Central memory CD8-positive, alpha-beta T cell (primary cell): ENCODE results near the gene RMC1.
"Not testable (repeated sequence)": the region's sequence is repeated elsewhere in the genome, so short reads cannot be mapped to it uniquely, and the experiment has no call there.

Experiments
- ATAC-seq: fragments of 150-1000 bp; cut with Tn5 transposase; replicated peaks from 2 replicates; pipeline ENCODE4 v1.10.0; 2022; ENCODE audit warnings: mild to moderate bottlenecking, moderate FRiP score, moderate number of reproducible peaks; ENCODE audit not compliant: poor library complexity, severe bottlenecking; ENCODE audit errors: extremely low read depth
- DNase-seq, 2 donors: peaks; one replicate each; pipeline ENCODE4 v3.0.0; 2021; ENCODE audit warnings: low spot score in 2 of 2
- H3K27ac Mint-ChIP-seq: one replicate; pipeline ENCODE4 v1.8.0; 2022; ENCODE audit warnings: low read depth, mild to moderate bottlenecking, moderate library complexity, mixed read lengths
- H3K27me3 Mint-ChIP-seq: one replicate; pipeline ENCODE4 v1.8.0; 2022; ENCODE audit warnings: mixed read lengths
- H3K36me3 Mint-ChIP-seq: one replicate; pipeline ENCODE4 v1.8.0; 2022; ENCODE audit warnings: mild to moderate bottlenecking, moderate library complexity, mixed read lengths; ENCODE audit not compliant: insufficient read depth
- H3K4me1 Mint-ChIP-seq: one replicate; pipeline ENCODE4 v1.8.0; 2022; ENCODE audit warnings: mixed read lengths
- H3K4me3 Mint-ChIP-seq: one replicate; pipeline ENCODE4 v1.8.0; 2022; ENCODE audit warnings: mild to moderate bottlenecking, moderate library complexity, mixed read lengths
- H3K9me3 Mint-ChIP-seq: one replicate; pipeline ENCODE4 v1.8.0; 2022; ENCODE audit warnings: mixed read lengths

The RMC1 gene

DNA sequence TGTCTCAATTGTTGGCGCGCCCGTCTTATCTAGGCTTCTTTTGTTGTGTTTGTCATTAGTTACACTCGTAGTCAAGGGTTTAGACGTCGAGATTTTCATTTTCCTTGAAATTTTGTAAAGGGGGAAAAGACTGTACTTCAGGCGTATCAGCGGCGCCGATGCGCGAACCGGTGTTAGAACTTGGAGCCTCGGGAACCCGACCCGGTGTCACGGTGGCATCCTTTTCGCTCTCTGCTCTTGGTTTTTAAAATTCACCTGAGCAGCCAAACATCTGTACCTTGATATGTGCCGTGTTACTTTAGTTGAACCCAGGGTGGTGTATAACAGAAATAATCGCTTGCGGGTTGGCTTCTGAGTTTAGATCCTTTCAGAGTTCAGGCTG, 643 bp downstream of the RMC1 start:
- ATAC-seq (no peak), DNase-seq (no peak)

DNA sequence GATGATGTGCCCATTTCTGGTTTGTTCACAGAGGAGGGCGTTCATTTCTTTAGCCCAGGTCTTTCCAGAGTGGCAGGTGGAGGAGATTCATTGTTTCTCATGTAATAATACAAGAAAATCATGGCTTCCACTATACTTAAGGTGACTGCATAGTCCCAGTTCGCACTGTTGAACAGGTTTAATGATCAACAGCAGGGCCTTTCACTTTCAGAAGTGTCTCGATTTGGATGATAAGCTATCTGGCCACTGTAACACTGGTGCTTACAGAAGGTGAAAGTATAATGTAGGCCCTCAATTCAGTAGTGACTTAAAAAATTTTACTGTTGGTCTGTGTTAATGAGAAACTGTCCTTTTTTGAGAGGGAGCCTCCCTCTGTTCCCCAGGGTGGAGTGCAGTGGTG, 1.4 kb downstream of the RMC1 start:
- Mint-ChIP-seq H3K4me3 (peak overlapping the region; percentile 95), H3K36me3 (peaks cover 48% of the 10 kb centered on the region), H3K27ac (no peak overlapping the region), H3K4me1 (peaks cover 50% of the 10 kb centered on the region), H3K9me3 (no peaks in the 10 kb centered on the region), H3K27me3 (no peaks in the 10 kb centered on the region)
- ATAC-seq (peak; percentile 20), DNase-seq (no peak)

More for the DNA sequence above, 643 bp downstream of the RMC1 start:
- peak overlapping the region; percentile 95 for H3K27ac Mint-ChIP-seq
- H3K9me3 Mint-ChIP-seq, result no peaks in the 10 kb centered on the region
- H3K27me3 Mint-ChIP-seq, result no peaks in the 10 kb centered on the region
- peaks cover 47% of the 10 kb centered on the region for H3K36me3 Mint-ChIP-seq
- H3K4me3 Mint-ChIP-seq, result peak overlapping the region; percentile 95
- H3K4me1 Mint-ChIP-seq, result peaks cover 57% of the 10 kb centered on the region

DNA sequence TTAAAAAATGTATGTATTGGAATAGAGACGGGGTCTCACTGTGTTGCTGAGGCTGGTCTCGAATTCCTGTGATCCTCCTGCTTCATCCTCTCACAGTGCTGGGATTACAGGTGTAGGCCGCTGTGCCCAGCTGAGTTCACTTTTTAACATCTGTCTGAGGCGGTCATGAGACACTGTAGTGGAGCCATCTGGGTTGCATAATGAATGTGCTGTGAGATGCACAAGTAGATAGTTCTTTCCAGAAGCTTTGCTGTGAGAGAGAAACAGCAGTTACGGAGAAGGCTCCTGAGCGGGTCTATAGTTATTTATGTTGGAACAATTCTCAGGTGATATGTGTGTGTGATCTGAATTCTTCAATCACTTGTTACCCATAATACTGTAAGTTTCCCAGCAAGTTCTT, 3.1 kb downstream of the RMC1 start:
- peak overlapping the region; percentile 41 for H3K27ac Mint-ChIP-seq
- H3K4me1 Mint-ChIP-seq, result peaks cover 50% of the 10 kb centered on the region
- no peaks in the 10 kb centered on the region for H3K27me3 Mint-ChIP-seq
- DNase-seq (no peak), ATAC-seq (no peak)
- peaks cover 61% of the 10 kb centered on the region for H3K36me3 Mint-ChIP-seq
- no peaks in the 10 kb centered on the region for H3K9me3 Mint-ChIP-seq
- H3K4me3 Mint-ChIP-seq, result no peak overlapping the region

DNA sequence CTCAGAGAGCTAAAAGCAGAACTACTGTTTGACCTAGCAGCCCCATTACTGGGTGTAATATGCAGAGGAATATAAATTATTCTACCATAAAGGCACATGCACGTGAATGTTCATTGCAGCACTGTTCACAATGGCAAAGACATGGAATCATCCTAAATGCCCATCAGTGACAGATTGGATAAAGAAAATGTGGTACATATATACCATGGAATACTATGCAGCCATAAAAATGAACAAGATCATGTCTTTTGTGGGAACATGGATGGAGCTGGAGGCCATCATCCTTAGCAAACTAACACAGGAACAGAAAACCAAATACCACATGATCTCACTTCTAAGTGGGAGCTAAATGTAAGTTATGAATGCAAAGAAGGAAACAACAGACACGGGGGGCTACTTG, 7.6 kb downstream of the RMC1 start:
- not testable (repeated sequence) for ATAC-seq, DNase-seq, H3K27me3 Mint-ChIP-seq, H3K9me3 Mint-ChIP-seq, H3K27ac Mint-ChIP-seq, H3K4me3 Mint-ChIP-seq
- Mint-ChIP-seq H3K36me3 (peaks cover 61% of the 10 kb centered on the region), H3K4me1 (peaks cover 27% of the 10 kb centered on the region)

DNA sequence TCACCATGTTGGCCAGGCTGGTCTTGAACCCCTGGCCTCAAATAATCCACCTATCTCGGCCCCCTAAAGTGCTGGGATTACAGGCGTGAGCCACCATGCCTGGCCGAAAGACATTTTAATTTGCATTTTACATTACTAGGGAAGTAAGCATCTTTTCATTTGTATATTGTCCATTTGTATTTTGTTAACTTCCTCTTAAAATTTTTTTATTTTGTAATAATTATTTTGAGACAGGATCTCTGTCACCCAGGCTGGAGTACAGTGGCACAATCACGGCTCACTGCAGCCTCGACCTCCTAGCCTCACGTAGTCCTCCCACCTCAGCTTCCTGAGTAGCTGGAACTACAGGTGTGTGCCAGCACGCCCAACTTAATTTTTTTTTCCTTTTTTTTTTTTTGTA, 8.9 kb downstream of the RMC1 start:
- H3K27ac Mint-ChIP-seq, H3K4me3 Mint-ChIP-seq, ATAC-seq, DNase-seq, H3K27me3 Mint-ChIP-seq, H3K9me3 Mint-ChIP-seq: not testable (repeated sequence)
- Mint-ChIP-seq H3K36me3 (peaks cover 64% of the 10 kb centered on the region), H3K4me1 (peaks cover 20% of the 10 kb centered on the region)

DNA sequence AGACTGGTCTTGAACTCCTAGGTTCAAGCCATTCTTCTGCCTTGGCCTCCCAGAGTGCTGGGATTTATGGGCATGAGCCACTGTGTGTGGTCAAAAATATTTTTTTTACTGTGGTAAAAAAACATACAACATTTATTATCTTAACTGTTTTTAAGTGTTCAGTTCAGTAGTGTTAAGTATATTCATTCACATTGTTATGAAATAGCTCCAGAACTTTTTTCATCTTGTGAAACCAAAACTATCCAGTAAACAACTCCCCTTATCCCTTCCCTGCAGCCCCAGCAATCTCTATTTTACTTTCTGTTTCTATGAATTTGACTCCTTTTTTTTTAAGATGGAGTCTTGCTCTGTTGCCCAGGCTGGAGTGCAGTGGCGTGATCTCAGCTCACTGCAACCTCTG, 9.3 kb downstream of the RMC1 start:
- Mint-ChIP-seq H3K27ac (no peak overlapping the region), H3K4me1 (peaks cover 16% of the 10 kb centered on the region), H3K36me3 (peaks cover 64% of the 10 kb centered on the region), H3K4me3 (no peak overlapping the region), H3K9me3 (no peaks in the 10 kb centered on the region), H3K27me3 (no peaks in the 10 kb centered on the region)
- ATAC-seq (no peak), DNase-seq (no peak)

DNA sequence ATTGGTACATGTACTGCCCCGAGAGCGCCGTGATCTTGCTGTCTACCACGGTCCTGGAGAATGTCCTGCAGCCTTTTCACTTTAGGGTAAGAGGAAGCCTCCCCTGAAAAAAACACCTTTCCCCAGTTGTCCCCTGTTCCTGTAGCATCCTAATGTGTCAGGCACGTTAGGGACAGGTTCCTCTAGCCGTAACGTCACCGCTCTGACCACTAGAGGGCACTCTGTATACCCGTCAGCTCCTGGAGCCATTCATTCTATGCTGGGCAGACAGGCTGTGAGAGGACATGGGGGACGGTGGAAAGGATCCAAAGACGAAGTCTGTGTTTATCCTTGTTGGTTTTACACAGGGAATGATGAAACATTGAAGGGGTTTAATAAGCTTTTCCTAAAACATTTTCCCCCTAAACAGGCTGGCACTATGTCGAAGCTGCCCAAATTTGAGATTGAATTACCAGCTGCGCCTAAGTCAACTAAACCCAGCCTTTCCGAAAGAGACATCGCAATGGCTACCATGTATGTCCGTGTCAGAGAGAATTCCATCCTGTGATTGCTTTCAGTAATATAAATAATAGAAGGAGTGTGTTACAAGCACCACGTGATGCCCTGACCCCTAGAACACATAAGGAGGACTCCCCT, 12.7 kb downstream of the RMC1 start:
- ATAC-seq (peak; percentile 93), DNase-seq (peak; percentile 51 to 52)
- no peak overlapping the region for H3K27ac Mint-ChIP-seq
- peaks cover 64% of the 10 kb centered on the region for H3K36me3 Mint-ChIP-seq
- H3K27me3 Mint-ChIP-seq, result no peaks in the 10 kb centered on the region
- no peaks in the 10 kb centered on the region for H3K9me3 Mint-ChIP-seq
- no peak overlapping the region for H3K4me3 Mint-ChIP-seq
- peaks cover 11% of the 10 kb centered on the region for H3K4me1 Mint-ChIP-seq

DNA sequence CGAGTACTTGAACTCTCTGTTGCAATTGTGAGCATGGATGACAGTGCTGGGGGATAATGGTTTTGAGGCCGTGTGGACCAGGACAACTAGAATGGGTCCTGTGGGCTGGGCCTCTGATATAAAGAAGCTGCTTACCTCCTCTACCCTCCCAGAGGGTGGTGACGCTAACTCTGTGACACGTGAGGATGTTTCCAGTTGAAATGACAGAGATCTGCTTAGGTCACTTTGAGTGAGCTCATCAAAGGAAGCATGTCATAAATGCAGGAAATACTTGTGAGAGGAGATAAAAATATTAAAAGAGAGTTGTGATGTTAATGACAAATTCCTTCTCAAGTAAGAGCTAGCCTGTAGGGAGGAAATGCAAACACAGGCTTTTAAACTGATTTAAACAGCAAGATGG, 16.4 kb downstream of the RMC1 start:
- Mint-ChIP-seq H3K27me3 (no peaks in the 10 kb centered on the region), H3K4me3 (no peak overlapping the region), H3K9me3 (no peaks in the 10 kb centered on the region), H3K4me1 (peaks cover 11% of the 10 kb centered on the region), H3K36me3 (peaks cover 81% of the 10 kb centered on the region), H3K27ac (no peak overlapping the region)
- no peak for ATAC-seq
- no peak for DNase-seq

DNA sequence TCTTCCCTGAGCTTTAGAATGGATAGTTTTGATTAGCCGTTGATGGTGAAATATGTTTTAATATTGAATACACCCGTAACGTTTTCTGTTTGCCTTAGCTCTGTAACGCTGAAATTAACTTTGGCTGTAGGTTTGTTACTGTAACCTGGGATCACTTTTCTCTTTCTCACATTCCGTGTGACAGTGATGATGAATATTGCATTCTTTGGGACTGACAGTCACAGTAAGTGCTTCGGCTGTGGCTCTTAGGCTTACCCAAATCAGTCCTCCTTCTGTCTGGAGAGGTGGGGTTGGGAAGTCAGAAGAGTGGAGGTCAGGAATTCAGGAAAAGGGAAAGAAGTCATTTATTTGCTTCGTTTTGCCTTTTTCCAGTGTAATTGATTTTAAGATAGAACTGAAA, 18.0 kb downstream of the RMC1 start:
- no peak for DNase-seq
- Mint-ChIP-seq H3K36me3 (peaks cover 76% of the 10 kb centered on the region), H3K4me1 (peaks cover 5% of the 10 kb centered on the region), H3K4me3 (no peak overlapping the region), H3K27ac (no peak overlapping the region), H3K27me3 (no peaks in the 10 kb centered on the region), H3K9me3 (no peaks in the 10 kb centered on the region)
- ATAC-seq, result no peak

DNA sequence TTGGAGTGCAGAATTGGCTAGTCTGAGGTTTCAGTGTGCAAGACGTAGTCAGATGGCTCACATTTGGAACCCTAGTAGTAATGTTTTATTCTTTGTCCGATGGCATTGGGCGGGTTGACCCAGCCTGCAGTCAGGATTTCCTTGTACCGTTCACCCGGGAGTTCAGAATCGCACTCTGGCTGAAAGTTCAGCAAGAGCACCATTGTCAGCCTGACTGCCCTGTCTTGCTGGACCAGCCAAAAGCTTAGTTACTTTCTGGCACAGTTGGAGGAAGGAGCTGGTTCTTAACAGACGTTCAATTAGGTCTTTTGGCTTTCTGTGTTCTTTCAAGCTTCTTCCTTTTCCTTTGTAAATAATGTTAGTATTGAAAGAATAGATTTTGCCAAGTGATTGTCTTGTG, 18.6 kb downstream of the RMC1 start:
- Mint-ChIP-seq H3K27me3 (no peaks in the 10 kb centered on the region), H3K36me3 (peaks cover 76% of the 10 kb centered on the region), H3K9me3 (no peaks in the 10 kb centered on the region), H3K27ac (no peak overlapping the region), H3K4me3 (no peak overlapping the region), H3K4me1 (peaks cover 5% of the 10 kb centered on the region)
- DNase-seq (no peak), ATAC-seq (no peak)

DNA sequence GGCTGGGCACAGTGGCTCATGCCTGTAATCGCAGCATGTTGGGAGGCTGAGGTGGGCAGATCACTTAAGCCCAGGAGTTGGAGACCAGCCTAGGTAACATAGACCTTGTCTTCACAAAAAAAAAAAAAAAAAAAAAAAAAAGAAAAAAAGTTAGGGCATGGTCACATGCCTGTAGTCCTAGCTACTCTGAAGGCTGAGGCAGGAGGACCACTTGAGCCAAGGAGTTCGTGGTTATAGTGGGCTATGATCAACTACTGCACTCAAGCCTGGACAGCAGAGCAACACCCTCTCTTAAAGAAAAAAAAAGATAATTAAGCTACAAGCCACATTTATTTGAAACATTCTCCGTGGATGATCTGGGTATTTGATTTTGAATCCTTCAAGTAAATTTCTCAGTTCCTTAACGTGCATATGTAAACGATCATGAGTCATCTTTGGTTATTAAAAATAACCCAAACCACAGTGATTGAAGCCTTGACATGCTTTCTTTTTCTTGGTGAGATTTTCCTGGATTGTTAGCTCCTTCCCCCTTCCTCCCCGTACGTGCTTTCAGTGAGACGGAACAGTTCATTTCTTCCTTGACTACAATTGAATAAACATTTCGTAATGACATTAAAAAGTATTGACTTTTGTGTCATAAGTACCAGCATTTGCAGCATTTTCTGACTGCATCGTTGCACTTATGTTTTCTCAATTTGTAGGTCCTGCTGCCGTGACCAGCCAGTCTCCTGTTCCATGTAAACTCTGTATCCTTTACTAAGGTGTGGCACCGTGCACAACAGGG, 20.3 kb downstream of the RMC1 start:
- DNase-seq, result no peak

DNA sequence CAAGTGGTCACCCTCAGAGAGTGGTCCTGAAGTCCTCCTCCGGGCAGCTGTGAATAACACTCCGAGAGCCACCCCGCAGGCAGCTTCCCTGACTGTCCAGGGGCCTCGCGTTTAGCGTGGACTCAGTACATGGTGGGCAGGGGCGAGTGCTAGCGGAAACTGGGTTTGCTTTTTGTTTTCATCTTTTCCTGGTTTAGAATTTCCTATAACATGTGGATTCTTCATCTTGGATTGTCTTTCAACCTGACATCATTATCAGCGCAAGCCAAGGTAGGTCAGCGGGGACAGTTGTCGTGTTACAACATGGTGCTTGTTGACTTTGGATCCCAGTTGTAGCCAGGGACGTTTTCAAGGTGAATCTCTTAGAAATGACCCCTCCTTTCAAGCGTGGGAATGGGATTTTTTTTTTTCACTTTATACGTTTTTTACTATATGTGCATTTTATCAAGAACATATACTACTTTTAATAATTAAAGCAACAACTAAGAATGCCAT, 20.9 kb downstream of the RMC1 start:
- Mint-ChIP-seq H3K4me3 (no peak overlapping the region), H3K9me3 (no peaks in the 10 kb centered on the region), H3K27ac (no peak overlapping the region), H3K27me3 (no peaks in the 10 kb centered on the region), H3K4me1 (peaks cover 5% of the 10 kb centered on the region), H3K36me3 (peaks cover 78% of the 10 kb centered on the region)
- DNase-seq (no peak), ATAC-seq (no peak)

More for the DNA sequence above, 20.3 kb downstream of the RMC1 start:
- Mint-ChIP-seq H3K27me3 (no peaks in the 10 kb centered on the region), H3K4me3 (no peak overlapping the region), H3K4me1 (peaks cover 5% of the 10 kb centered on the region), H3K27ac (no peak overlapping the region), H3K36me3 (peaks cover 78% of the 10 kb centered on the region), H3K9me3 (no peaks in the 10 kb centered on the region)
- ATAC-seq, result no peak

DNA sequence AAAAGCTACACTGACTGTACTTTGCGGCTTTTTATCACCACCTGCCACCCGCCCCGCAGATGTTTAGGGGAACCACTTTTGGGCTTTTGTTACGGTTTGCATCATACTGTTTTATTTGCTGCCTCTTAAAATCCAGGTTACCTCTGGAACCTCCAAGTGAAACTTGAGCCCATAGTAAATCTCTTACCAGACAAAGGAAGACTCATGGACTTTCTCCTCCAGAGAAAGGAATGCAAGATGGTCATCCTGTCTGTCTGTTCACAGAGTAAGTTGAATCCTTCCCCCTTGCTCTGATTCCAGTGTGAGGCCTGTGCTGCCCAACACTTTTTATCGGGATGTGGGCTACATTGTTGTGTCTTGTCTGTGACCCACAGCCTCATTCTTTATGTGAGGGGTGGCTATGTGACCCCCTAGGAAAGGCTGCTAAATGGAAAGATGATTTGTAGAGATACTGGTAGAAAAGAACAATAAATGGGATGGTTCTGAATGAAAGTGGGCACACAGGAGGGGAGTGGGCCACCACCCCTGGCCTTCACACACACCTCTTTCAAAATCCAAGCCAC, 23.3 kb downstream of the RMC1 start:
- Mint-ChIP-seq H3K27ac (no peak overlapping the region), H3K9me3 (no peaks in the 10 kb centered on the region), H3K36me3 (peaks cover 76% of the 10 kb centered on the region), H3K4me1 (no peaks in the 10 kb centered on the region), H3K27me3 (no peaks in the 10 kb centered on the region), H3K4me3 (no peak overlapping the region)
- DNase-seq (no peak), ATAC-seq (no peak)
